Heart left ventricle (tissue), 13 donors: ENCODE results near the gene GEMIN4.
"Not testable (repeated sequence)": the region's sequence is repeated elsewhere in the genome, so short reads cannot be mapped to it uniquely, and the experiment has no call there.

Experiments used
- CTCF ChIP-seq, 12 donors: fragments of 200-600 bp; sonication (generic) in 4 of 12; IDR thresholded peaks; one replicate each; pipeline versions ENCODE4 v1.5.0 to v1.8.0; 2018 to 2022; ENCODE audit warnings: antibody characterized with exemption in 12 of 12, mild to moderate bottlenecking in 5 of 12
- POLR2A ChIP-seq, 2 donors: fragments of 450-650 bp; IDR thresholded peaks; one replicate each; pipeline ENCODE4 v1.6.1; 2017; ENCODE audit warnings: antibody characterized with exemption in 2 of 2, mild to moderate bottlenecking in 2 of 2, moderate library complexity in 2 of 2
- donor health status: ischemic (EF 13 %, LVEDD 7.1; RV severe dilation, severe dysfunction).
- donor health status: DM: no; HTN: yes; CAD: no.
- donor health status: DM: no; HTN: no; CAD: no.
- donor health status: ischemic (EF 25% LVEDD 6.9; RV normal size, moderate dysfunction).
- donor health status: ischemic (EF 25% LVEDD 5.7; RV mildly dilated, moderate dysfunction).
- donor health status: ischemic (EF 35%, LVEDD 5.7; RV mildly dilated, moderate dysfunction).
- donor health status: nonischemic (EF 11% LVEDD 7.7; RV severe dilation, severe dysfunction).
- donor health status: DM: yes; HTN: yes; CAD: no.
- donor health status: PGD.
- donor health status: ischemic (EF 29% LVEDD 5.4; RV normal size, mild dysfunction).
- donor health status: nonischemic (EF 23%, LVEDD 6.1; RV moderate dilation, normal function).

- TF ChIP-seq CTCF, POLR2A (IDR thresholded peaks at IDR 0.05): not testable (repeated sequence)
Measured at GRCh38 chr17:749359-749758, 2.7 kb downstream of the GEMIN4 start.
